H9 (cell line): ENCODE measurements around the gene LENG1. TPM values are rescaled to one million over a fixed set of nuclear protein-coding genes. Genes with fewer than 3 reads are reported as not detected.

ENCODE experiments used
- DNase-seq: peaks from one replicate; pipeline ENCODE4 v3.0.0-alpha.2; 2017
- H2AFZ ChIP-seq: one replicate; pipeline ENCODE4 v1.6.1; 2013; ENCODE audit warnings: mild to moderate bottlenecking, low read length, control low read depth, moderate library complexity
- H2AK5ac ChIP-seq: 2 replicates; pipeline ENCODE4 v1.6.1; 2013; ENCODE audit warnings: low read length, control low read depth, mixed read lengths; ENCODE audit not compliant: insufficient read length
- H2BK120ac ChIP-seq: one replicate; pipeline ENCODE4 v1.6.1; 2013; ENCODE audit warnings: low read depth, mild to moderate bottlenecking, low read length, control low read depth, inconsistent platforms; ENCODE audit not compliant: poor library complexity, severe bottlenecking
- H2BK12ac ChIP-seq: 2 replicates; pipeline ENCODE4 v1.6.1; 2013; ENCODE audit warnings: low read length, control low read depth, mixed read lengths, low read depth; ENCODE audit not compliant: insufficient read length
- H2BK15ac ChIP-seq: 2 replicates; pipeline ENCODE4 v1.6.1; 2013; ENCODE audit warnings: low read depth, low read length, control low read depth
- H2BK20ac ChIP-seq: one replicate; pipeline ENCODE4 v1.6.1; 2013; ENCODE audit warnings: low read depth, mild to moderate bottlenecking, low read length, control low read depth, inconsistent platforms; ENCODE audit not compliant: poor library complexity, severe bottlenecking
- H2BK5ac ChIP-seq: 2 replicates; pipeline ENCODE4 v1.6.1; 2013; ENCODE audit warnings: low read length, control low read depth, mixed read lengths; ENCODE audit not compliant: insufficient read length
- H3K14ac ChIP-seq: 2 replicates; pipeline ENCODE4 v1.6.1; 2013; ENCODE audit warnings: low read length, control low read depth; ENCODE audit not compliant: insufficient read depth
- H3K18ac ChIP-seq: 2 replicates; pipeline ENCODE4 v1.6.1; 2013; ENCODE audit warnings: low read depth, mild to moderate bottlenecking, mixed read lengths, low read length, control low read depth; ENCODE audit not compliant: insufficient read length
- H3K23ac ChIP-seq: 2 replicates; pipeline ENCODE4 v1.6.1; 2013; ENCODE audit warnings: low read length, control low read depth, mixed read lengths, low read depth; ENCODE audit not compliant: insufficient read length
- H3K23me2 ChIP-seq: 2 replicates; pipeline ENCODE4 v1.6.1; 2013; ENCODE audit warnings: low read depth, mild to moderate bottlenecking, mixed read lengths, low read length, control low read depth; ENCODE audit not compliant: insufficient read length, poor library complexity, severe bottlenecking
- H3K27ac ChIP-seq: 2 replicates; pipeline ENCODE4 v1.5.1; 2013; ENCODE audit warnings: low read length, control low read depth, mixed read lengths, low read depth; ENCODE audit not compliant: insufficient read length
- H3K27me3 ChIP-seq: 2 replicates; pipeline ENCODE4 v1.6.1; 2013; ENCODE audit warnings: low read length, control low read depth, inconsistent platforms; ENCODE audit not compliant: insufficient read depth
- H3K4ac ChIP-seq: 2 replicates; pipeline ENCODE4 v1.6.1; 2013; ENCODE audit warnings: low read depth, mild to moderate bottlenecking, control low read depth, inconsistent platforms, low read length, moderate library complexity
- H3K4me1 ChIP-seq: 2 replicates; pipeline ENCODE4 v1.6.1; 2013; ENCODE audit warnings: low read length, control low read depth, inconsistent platforms; ENCODE audit not compliant: insufficient read depth
- H3K4me2 ChIP-seq: 2 replicates; pipeline ENCODE4 v1.6.1; 2013; ENCODE audit warnings: low read length, control low read depth, mixed read lengths; ENCODE audit not compliant: insufficient read length, insufficient read depth
- H3K56ac ChIP-seq: 2 replicates; pipeline ENCODE4 v1.6.1; 2013; ENCODE audit warnings: low read depth, mild to moderate bottlenecking, mixed read lengths, low read length, control low read depth; ENCODE audit not compliant: insufficient read length
- H3K79me1 ChIP-seq: 2 replicates; pipeline ENCODE4 v1.6.1; 2013; ENCODE audit warnings: low read depth, mild to moderate bottlenecking, moderate library complexity, low read length, control low read depth, inconsistent platforms; ENCODE audit not compliant: insufficient read depth, poor library complexity, severe bottlenecking
- H3K79me2 ChIP-seq: 2 replicates; pipeline ENCODE4 v1.6.1; 2013; ENCODE audit warnings: low read length, control low read depth, inconsistent platforms; ENCODE audit not compliant: insufficient read depth
- H3K9ac ChIP-seq: 2 replicates; pipeline ENCODE4 v1.6.1; 2013; ENCODE audit warnings: low read length, control low read depth, mixed read lengths; ENCODE audit not compliant: insufficient read length; ENCODE audit errors: extremely low read depth
- H3K9me3 ChIP-seq: one replicate; pipeline ENCODE4 v1.6.1; 2013; ENCODE audit warnings: low read depth, low read length, inconsistent platforms; ENCODE audit not compliant: control insufficient read depth
- H3T11ph ChIP-seq: one replicate; pipeline ENCODE4 v1.6.1; 2013; ENCODE audit warnings: mild to moderate bottlenecking, low read length, control low read depth, inconsistent platforms
- H4K20me1 ChIP-seq: one replicate; pipeline ENCODE4 v1.6.1; 2013; ENCODE audit not compliant: control insufficient read depth, insufficient read length, insufficient read depth
- H4K5ac ChIP-seq: 2 replicates; pipeline ENCODE4 v1.6.1; 2013; ENCODE audit warnings: low read depth, mild to moderate bottlenecking, mixed read lengths, low read length, control low read depth; ENCODE audit not compliant: insufficient read length
- H4K8ac ChIP-seq: replicated peaks from 2 replicates; pipeline ENCODE4 v1.6.1; 2013; ENCODE audit warnings: low read length, control low read depth, mixed read lengths, low read depth; ENCODE audit not compliant: insufficient read length
- H4K91ac ChIP-seq: 2 replicates; pipeline ENCODE4 v1.6.1; 2013; ENCODE audit warnings: low read depth, mild to moderate bottlenecking, moderate library complexity, mixed read lengths, low read length, control low read depth; ENCODE audit not compliant: insufficient read length
- H3K27ac Mint-ChIP-seq, 3 experiments: 2 replicates in 2 of 3; 3 replicates in 1 of 3; pipeline ENCODE4 v1.8.0; 2020 to 2021; ENCODE audit warnings: mixed read lengths in 3 of 3, mild to moderate bottlenecking in 1 of 3, moderate library complexity in 1 of 3
- H3K27me3 Mint-ChIP-seq: 2 replicates; pipeline ENCODE4 v1.8.0; 2021; ENCODE audit warnings: low read depth, mild to moderate bottlenecking, moderate library complexity, mixed read lengths
- H3K36me3 Mint-ChIP-seq, 3 experiments: 2 replicates in 2 of 3; 3 replicates in 1 of 3; pipeline ENCODE4 v1.8.0; 2020 to 2021; ENCODE audit warnings: low read depth in 3 of 3, mixed read lengths in 3 of 3; ENCODE audit not compliant: insufficient read depth in 1 of 3
- H3K4me1 Mint-ChIP-seq, 2 experiments: 2 replicates each; pipeline ENCODE4 v1.8.0; 2020; ENCODE audit warnings: mixed read lengths in 2 of 2
- H3K4me3 Mint-ChIP-seq, 2 experiments: 2 replicates in 1 of 2; 3 replicates in 1 of 2; pipeline ENCODE4 v1.8.0; 2020 to 2021; ENCODE audit warnings: mild to moderate bottlenecking in 2 of 2, mixed read lengths in 2 of 2, moderate library complexity in 1 of 2
- H3K9me3 Mint-ChIP-seq, 2 experiments: 2 replicates in 1 of 2; 3 replicates in 1 of 2; pipeline ENCODE4 v1.8.0; 2020; ENCODE audit warnings: mild to moderate bottlenecking in 2 of 2, mixed read lengths in 2 of 2, moderate library complexity in 1 of 2
- CTCF ChIP-seq: fragments of 200-600 bp; sonication (generic); conservative IDR thresholded peaks from 3 replicates; pipeline ENCODE4 v1.8.0; 2021; ENCODE audit warnings: antibody characterized with exemption, mild to moderate bottlenecking
- WGBS: extraction: QIAGEN DNeasy Blood & Tissue Kit; methylation state at CpG from one replicate; pipeline ENCODE4 v1.1.7; 2013; ENCODE audit warnings: missing lambda C conversion rate, low lambda C conversion rate, mixed read lengths; ENCODE audit not compliant: insufficient read length; ENCODE audit errors: extremely low coverage; 5-methylcytosine and 5-hydroxymethylcytosine counted together
- total RNA-seq: library from RNA; stranded (reverse); gene quantifications from 2 replicates; pipeline ENCODE4 v1.2.1, GENCODE V29; 2021

The LENG1 gene
- total RNA-seq, 1 experiment from 2014 or later: 7.1 TPM

- peaks cover 3% of the 10 kb centered on the region for H3K4me1 ChIP-seq
- no peak overlapping the region for H3K14ac ChIP-seq
- no peak overlapping the region for H2BK5ac ChIP-seq
- no peak overlapping the region for H2BK120ac ChIP-seq
- Mint-ChIP-seq H3K27me3 (no peaks in the 10 kb centered on the region; the same call in 1 of the 2 replicates), H3K4me3 (peak overlapping the region; percentile 46 to 98), H3K4me1 (peaks cover 27 to 37% of the 10 kb centered on the region in 2 experiments), H3K9me3 (no peaks in the 10 kb centered on the region), H3K36me3 (peaks cover 47 to 59% (median 56%) of the 10 kb centered on the region in 3 experiments), H3K27ac (peak overlapping the region; percentile 56 to 89 (median 82); a peak in 6 of 7 replicates)
- H3K9me3 ChIP-seq: no peaks in the 10 kb centered on the region
- no peak overlapping the region for H3T11ph ChIP-seq
- no peaks in the 10 kb centered on the region for H4K20me1 ChIP-seq
- peaks cover 34% of the 10 kb centered on the region for H3K79me2 ChIP-seq
- peaks cover 7% of the 10 kb centered on the region for H3K23me2 ChIP-seq
- H3K18ac ChIP-seq: no peak overlapping the region
- no peak overlapping the region for H3K4ac ChIP-seq
- no peak for TF ChIP-seq CTCF
- H3K9ac ChIP-seq: no peak overlapping the region
- DNase-seq: no peak
- no peak overlapping the region for H2AK5ac ChIP-seq
- H2BK12ac ChIP-seq: no peak overlapping the region
- no peak overlapping the region for H3K4me2 ChIP-seq
- peaks cover 6% of the 10 kb centered on the region for H3K79me1 ChIP-seq
- no peak overlapping the region for H3K27ac ChIP-seq
- H4K5ac ChIP-seq: no peak overlapping the region
- no peak overlapping the region for H3K56ac ChIP-seq
- H4K91ac ChIP-seq: no peak overlapping the region
- no peak overlapping the region for H3K23ac ChIP-seq
- H2BK15ac ChIP-seq: no peak overlapping the region
- H2BK20ac ChIP-seq: no peak overlapping the region
- no CpG with 5 or more reads among the region's 16 CpGs for WGBS
- no peaks in the 10 kb centered on the region for H3K27me3 ChIP-seq
- H4K8ac ChIP-seq: no peak overlapping the region
- no peak overlapping the region for H2AFZ ChIP-seq
Measured at GRCh38 chr19:54199401-54199800, 39.9 kb upstream of the LENG1 start.
